DND-41 (cell line): Measurements from ENCODE around the gene HEXIM1.

ENCODE experiments used
- ATAC-seq: fragments of 200-7000 bp; cut with Tn5 transposase; 3 replicates; pipeline ENCODE4 v1.9.1; 2021; ENCODE audit warnings: low read depth; ENCODE audit not compliant: insufficient read depth
- DNase-seq: peaks from one replicate; pipeline ENCODE4 v3.0.0-alpha.2; 2020
- H2AFZ ChIP-seq: 2 replicates; pipeline ENCODE4 v1.6.0; 2012; ENCODE audit warnings: low read depth, low read length
- H3K27ac ChIP-seq: 2 replicates; pipeline ENCODE4 v1.5.1; 2012; ENCODE audit warnings: low read length, inconsistent platforms
- H3K27me3 ChIP-seq: fragments of 200-600 bp; sonication (generic); 2 replicates; pipeline ENCODE4 v1.6.0; 2012; ENCODE audit warnings: low read length, mild to moderate bottlenecking, inconsistent platforms; ENCODE audit not compliant: insufficient read depth, poor library complexity
- H3K36me3 ChIP-seq: 2 replicates; pipeline ENCODE4 v1.5.1; 2012; ENCODE audit warnings: low read length, inconsistent platforms; ENCODE audit not compliant: insufficient read depth
- H3K4me1 ChIP-seq: 2 replicates; pipeline ENCODE4 v1.5.1; 2012; ENCODE audit warnings: mild to moderate bottlenecking, low read length; ENCODE audit not compliant: insufficient read depth
- H3K4me2 ChIP-seq: 2 replicates; pipeline ENCODE4 v1.6.0; 2012; ENCODE audit warnings: mild to moderate bottlenecking, moderate library complexity, low read length, inconsistent platforms; ENCODE audit not compliant: insufficient read depth
- H3K4me3 ChIP-seq, 2 experiments: fragments of 200-600 bp in 1 of 2; shearing (Covaris generic) in 1 of 2; 2 replicates each; pipeline ENCODE4 v1.5.1; 2012 to 2016; ENCODE audit warnings: inconsistent platforms in 2 of 2, low read length in 2 of 2, mild to moderate bottlenecking in 2 of 2, low read depth in 1 of 2, moderate library complexity in 1 of 2
- H3K79me2 ChIP-seq: 2 replicates; pipeline ENCODE4 v1.6.0; 2012; ENCODE audit warnings: low read length, inconsistent platforms; ENCODE audit not compliant: insufficient read depth
- H3K9ac ChIP-seq: 2 replicates; pipeline ENCODE4 v1.6.0; 2012; ENCODE audit warnings: low read depth, mild to moderate bottlenecking, inconsistent platforms, low read length, moderate library complexity
- H3K9me3 ChIP-seq: 2 replicates; pipeline ENCODE4 v1.5.1; 2012; ENCODE audit warnings: low read length, moderate library complexity, mild to moderate bottlenecking, inconsistent platforms; ENCODE audit not compliant: insufficient read depth, severe bottlenecking
- H4K20me1 ChIP-seq: 2 replicates; pipeline ENCODE4 v1.6.0; 2012; ENCODE audit warnings: low read length; ENCODE audit not compliant: insufficient read depth
- EZH2 ChIP-seq: IDR thresholded peaks from 3 replicates; pipeline ENCODE4 v1.6.1; 2012; ENCODE audit warnings: borderline replicate concordance, low read depth, mild to moderate bottlenecking, moderate library complexity, low read length, inconsistent platforms; ENCODE audit not compliant: severe bottlenecking
- TF ChIP-seq, protein P1 (sequence below): IDR thresholded peaks from 2 replicates; pipeline ENCODE4 v1.5.1; 2012; ENCODE audit warnings: borderline replicate concordance, low read length, moderate library complexity, mild to moderate bottlenecking; ENCODE audit not compliant: poor library complexity, severe bottlenecking; ENCODE audit errors: extremely low read depth

The HEXIM1 gene

GRCh38 chr17:45137561-45138305 is 10.5 kb upstream of the HEXIM1 start:
- Histone ChIP-seq H3K27ac (no peak overlapping the region), H4K20me1 (no peaks in the 10 kb centered on the region), H3K9ac (no peak overlapping the region), H3K27me3 (no peaks in the 10 kb centered on the region), H3K4me1 (peaks cover 23% of the 10 kb centered on the region), H2AFZ (no peak overlapping the region), H3K9me3 (no peaks in the 10 kb centered on the region), H3K79me2 (peaks cover 7% of the 10 kb centered on the region; the same call in 1 of the 2 replicates), H3K4me2 (no peak overlapping the region), H3K36me3 (peaks cover 11% of the 10 kb centered on the region; the same call in 1 of the 2 replicates), H3K4me3 (no peak overlapping the region)
- DNase-seq (no peak), ATAC-seq (no peak)
- TF ChIP-seq EZH2, result no peak
- TF ChIP-seq, protein P1, sequence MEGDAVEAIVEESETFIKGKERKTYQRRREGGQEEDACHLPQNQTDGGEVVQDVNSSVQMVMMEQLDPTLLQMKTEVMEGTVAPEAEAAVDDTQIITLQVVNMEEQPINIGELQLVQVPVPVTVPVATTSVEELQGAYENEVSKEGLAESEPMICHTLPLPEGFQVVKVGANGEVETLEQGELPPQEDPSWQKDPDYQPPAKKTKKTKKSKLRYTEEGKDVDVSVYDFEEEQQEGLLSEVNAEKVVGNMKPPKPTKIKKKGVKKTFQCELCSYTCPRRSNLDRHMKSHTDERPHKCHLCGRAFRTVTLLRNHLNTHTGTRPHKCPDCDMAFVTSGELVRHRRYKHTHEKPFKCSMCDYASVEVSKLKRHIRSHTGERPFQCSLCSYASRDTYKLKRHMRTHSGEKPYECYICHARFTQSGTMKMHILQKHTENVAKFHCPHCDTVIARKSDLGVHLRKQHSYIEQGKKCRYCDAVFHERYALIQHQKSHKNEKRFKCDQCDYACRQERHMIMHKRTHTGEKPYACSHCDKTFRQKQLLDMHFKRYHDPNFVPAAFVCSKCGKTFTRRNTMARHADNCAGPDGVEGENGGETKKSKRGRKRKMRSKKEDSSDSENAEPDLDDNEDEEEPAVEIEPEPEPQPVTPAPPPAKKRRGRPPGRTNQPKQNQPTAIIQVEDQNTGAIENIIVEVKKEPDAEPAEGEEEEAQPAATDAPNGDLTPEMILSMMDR, result no peak

DNA sequence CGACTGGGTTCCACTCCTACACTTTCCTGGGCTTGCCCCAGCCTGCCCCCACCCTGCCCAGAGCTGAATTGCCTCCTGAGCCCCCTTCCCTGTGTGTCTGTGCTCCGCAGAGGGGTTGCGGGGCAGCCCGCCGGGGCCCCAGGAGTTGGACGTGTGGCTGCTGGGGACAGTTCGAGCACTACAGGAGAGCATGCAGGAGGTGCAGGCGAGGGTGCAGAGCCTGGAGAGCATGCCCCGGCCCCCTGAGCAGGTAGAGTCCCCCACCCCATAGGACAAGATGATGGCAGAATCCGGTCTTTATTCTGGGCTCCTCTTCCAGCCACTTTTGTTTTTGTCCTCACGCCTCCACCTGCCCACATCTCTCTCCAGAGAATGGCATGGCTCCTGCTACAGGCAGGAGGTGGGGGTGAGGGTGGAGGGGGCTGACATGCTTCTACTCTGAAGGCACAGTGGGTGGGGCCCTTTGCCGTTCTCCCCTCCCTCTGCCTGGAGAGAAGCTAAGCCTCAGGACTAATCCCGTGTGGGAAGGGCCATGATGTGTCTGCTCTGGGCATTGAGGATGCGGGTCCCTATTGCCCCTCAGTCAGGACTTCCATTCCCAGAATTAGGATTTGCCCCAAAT is 9.3 kb upstream of the HEXIM1 start:
- ATAC-seq (no peak), DNase-seq (no peak)
- Histone ChIP-seq H3K9me3 (no peaks in the 10 kb centered on the region), H3K36me3 (peaks cover 11% of the 10 kb centered on the region; the same call in 1 of the 2 replicates), H3K27me3 (no peaks in the 10 kb centered on the region), H3K79me2 (peaks cover 7% of the 10 kb centered on the region; the same call in 1 of the 2 replicates), H3K4me3 (no peak overlapping the region), H3K9ac (no peak overlapping the region), H3K4me1 (peaks cover 17% of the 10 kb centered on the region), H3K27ac (no peak overlapping the region), H3K4me2 (no peak overlapping the region), H2AFZ (no peak overlapping the region), H4K20me1 (no peaks in the 10 kb centered on the region)
- TF ChIP-seq, protein P1, result no peak
- no peak for TF ChIP-seq EZH2

DNA sequence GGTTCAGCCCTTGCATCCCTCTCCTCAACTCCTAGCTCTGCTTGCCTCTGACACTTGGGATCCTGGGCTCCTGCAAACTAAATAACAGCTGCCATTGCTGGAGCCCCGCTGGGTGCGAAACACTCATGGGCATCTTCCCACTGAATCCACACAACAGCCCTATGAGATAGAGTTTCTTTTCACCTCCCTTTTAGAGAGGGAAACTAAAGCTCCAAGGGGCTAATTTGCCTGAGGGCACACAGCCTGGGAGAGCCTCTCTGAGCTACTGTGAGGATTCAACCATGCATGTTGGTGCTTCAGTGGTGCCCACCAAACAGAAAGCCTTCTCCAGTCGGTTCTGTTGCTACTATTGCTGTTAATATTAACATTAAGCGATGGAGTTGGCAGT is 8.7 kb upstream of the HEXIM1 start:
- H4K20me1 ChIP-seq, result no peaks in the 10 kb centered on the region
- H2AFZ ChIP-seq, result no peak overlapping the region
- H3K27me3 ChIP-seq, result no peaks in the 10 kb centered on the region
- H3K4me2 ChIP-seq, result no peak overlapping the region
- H3K79me2 ChIP-seq, result peaks cover 7% of the 10 kb centered on the region; the same call in 1 of the 2 replicates
- no peak overlapping the region for H3K27ac ChIP-seq
- H3K9me3 ChIP-seq, result no peaks in the 10 kb centered on the region
- ATAC-seq (no peak), DNase-seq (no peak)
- TF ChIP-seq, protein P1, result no peak
- no peak for TF ChIP-seq EZH2
- H3K4me1 ChIP-seq, result peaks cover 17% of the 10 kb centered on the region
- H3K4me3 ChIP-seq, result no peak overlapping the region
- peaks cover 11% of the 10 kb centered on the region; the same call in 1 of the 2 replicates for H3K36me3 ChIP-seq
- no peak overlapping the region for H3K9ac ChIP-seq
